Hepatocyte (in vitro differentiated cells): Measurements from ENCODE around the gene GPHN. TPM values are rescaled to one million over a fixed set of nuclear protein-coding genes. Genes with fewer than 3 reads are reported as not detected.

ENCODE experiments used
- DNase-seq: peaks from one replicate; pipeline ENCODE4 v3.0.0-alpha.2; 2016; ENCODE audit warnings: low spot score
- H2AFZ ChIP-seq: fragments of 200-600 bp; sonication (generic); 2 replicates; pipeline ENCODE4 v1.6.0; 2016; ENCODE audit warnings: antibody characterized with exemption, mild to moderate bottlenecking
- H3K27ac ChIP-seq: fragments of 200-600 bp; sonication (generic); 2 replicates; pipeline ENCODE4 v1.5.1; 2016; ENCODE audit warnings: mild to moderate bottlenecking
- H3K27me3 ChIP-seq: fragments of 200-600 bp; sonication (generic); 2 replicates; pipeline ENCODE4 v1.6.1; 2016
- H3K36me3 ChIP-seq: fragments of 200-600 bp; sonication (generic); replicated peaks from 2 replicates; pipeline ENCODE4 v1.5.1; 2016; ENCODE audit warnings: low read depth; ENCODE audit not compliant: insufficient read depth
- H3K4me1 ChIP-seq: fragments of 200-600 bp; sonication (generic); 2 replicates; pipeline ENCODE4 v1.5.1; 2016; ENCODE audit warnings: mild to moderate bottlenecking, moderate library complexity; ENCODE audit not compliant: insufficient read depth
- H3K4me2 ChIP-seq: fragments of 200-600 bp; sonication (generic); 2 replicates; pipeline ENCODE4 v1.6.0; 2016
- H3K4me3 ChIP-seq: fragments of 200-600 bp; sonication (generic); 2 replicates; pipeline ENCODE4 v1.5.1; 2016; ENCODE audit warnings: mild to moderate bottlenecking
- H3K79me2 ChIP-seq: fragments of 200-600 bp; sonication (generic); 2 replicates; pipeline ENCODE4 v1.6.0; 2017; ENCODE audit warnings: mild to moderate bottlenecking
- H3K9me2 ChIP-seq: fragments of 200-600 bp; sonication (generic); replicated peaks from 2 replicates; pipeline ENCODE4 v1.6.0; 2017; ENCODE audit warnings: mild to moderate bottlenecking; ENCODE audit not compliant: insufficient read depth
- H3K9me3 ChIP-seq: fragments of 200-600 bp; sonication (generic); 2 replicates; pipeline ENCODE4 v1.5.1; 2016; ENCODE audit warnings: low read depth, mild to moderate bottlenecking
- H4K20me1 ChIP-seq: fragments of 200-600 bp; sonication (generic); 2 replicates; pipeline ENCODE4 v1.6.0; 2016; ENCODE audit warnings: mild to moderate bottlenecking; ENCODE audit not compliant: insufficient read depth, poor library complexity, severe bottlenecking
- CTCF ChIP-seq: fragments of 200-600 bp; sonication (generic); IDR thresholded peaks from 2 replicates; pipeline ENCODE4 v1.5.1; 2016; ENCODE audit warnings: antibody characterized with exemption, mild to moderate bottlenecking; ENCODE audit not compliant: poor library complexity
- EZH2 ChIP-seq: fragments of 200-600 bp; sonication (generic); IDR thresholded peaks from 2 replicates; pipeline ENCODE4 v1.6.1; 2016; ENCODE audit warnings: antibody characterized with exemption, mild to moderate bottlenecking, borderline replicate concordance
- EZH2phosphoT487 ChIP-seq: fragments of 200-600 bp; sonication (generic); IDR thresholded peaks from one replicate; pipeline ENCODE4 v1.6.1; 2018; ENCODE audit warnings: antibody characterized with exemption, mild to moderate bottlenecking, low read depth, moderate library complexity; ENCODE audit not compliant: unreplicated experiment, severe bottlenecking
- WGBS: methylation state at CpG from one replicate; pipeline ENCODE4 v1.1.6; 2016; ENCODE audit warnings: low lambda C conversion rate; ENCODE audit errors: missing lambda C conversion rate; 5-methylcytosine and 5-hydroxymethylcytosine counted together
- polyA plus RNA-seq: library from polyadenylated mRNA; unstranded; fragments of >200 nt; fragmentation: Nextera tagmentation; extraction: Ambion mirVana; gene quantifications from 2 replicates; pipeline ENCODE4 v1.2.1, GENCODE V29; 2016
- total RNA-seq: library from RNA; depleted of rRNA; stranded (reverse); fragments of >200 nt; gene quantifications from 2 replicates; pipeline ENCODE4 v1.2.3, GENCODE V29; 2014

Gene GPHN
- total and polyA plus RNA-seq, 2 experiments from 2014 or later, result 9.3 to 10.7 TPM

- H3K4me2 ChIP-seq, result no peak overlapping the region
- no peak overlapping the region for H3K27ac ChIP-seq
- H2AFZ ChIP-seq, result no peak overlapping the region
- TF ChIP-seq EZH2, result no peak
- no peak for TF ChIP-seq EZH2phosphoT487
- no peak for TF ChIP-seq CTCF
- no peak for DNase-seq
- no peaks in the 10 kb centered on the region for H4K20me1 ChIP-seq
- no peaks in the 10 kb centered on the region for H3K9me3 ChIP-seq
- H3K36me3 ChIP-seq, result no peaks in the 10 kb centered on the region
- no peaks in the 10 kb centered on the region for H3K27me3 ChIP-seq
- H3K9me2 ChIP-seq, result no peaks in the 10 kb centered on the region
- WGBS, result 96% methylated on average over 3 of the region's 3 CpGs
- peaks cover 8% of the 10 kb centered on the region for H3K79me2 ChIP-seq
- H3K4me1 ChIP-seq, result no peaks in the 10 kb centered on the region
- H3K4me3 ChIP-seq, result no peak overlapping the region
Observed at GRCh38 chr14:66649498-66649897, 141.6 kb downstream of the GPHN start.

GRCh38 chr14:66650491-66650911 lies 142.6 kb downstream of the GPHN start:
- no peaks in the 10 kb centered on the region for H3K4me1 ChIP-seq
- peaks cover 3% of the 10 kb centered on the region for H3K79me2 ChIP-seq
- no peak overlapping the region for H3K27ac ChIP-seq
- H3K4me3 ChIP-seq, result no peak overlapping the region
- no peaks in the 10 kb centered on the region for H3K36me3 ChIP-seq
- no peak for DNase-seq
- no peaks in the 10 kb centered on the region for H3K27me3 ChIP-seq
- H4K20me1 ChIP-seq, result no peaks in the 10 kb centered on the region
- H3K4me2 ChIP-seq, result no peak overlapping the region
- H3K9me3 ChIP-seq, result no peaks in the 10 kb centered on the region
- no peaks in the 10 kb centered on the region for H3K9me2 ChIP-seq
- TF ChIP-seq EZH2 (no peak), EZH2phosphoT487 (no peak), CTCF (no peak)
- H2AFZ ChIP-seq, result no peak overlapping the region
- WGBS, result 82% methylated on average over 3 of the region's 3 CpGs

- Histone ChIP-seq H2AFZ (no peak overlapping the region), H3K9me3 (no peaks in the 10 kb centered on the region), H3K27me3 (no peaks in the 10 kb centered on the region), H3K4me1 (no peaks in the 10 kb centered on the region), H3K4me2 (no peak overlapping the region), H3K9me2 (no peaks in the 10 kb centered on the region), H3K36me3 (no peaks in the 10 kb centered on the region), H3K79me2 (peaks cover 3% of the 10 kb centered on the region), H3K4me3 (no peak overlapping the region), H4K20me1 (no peaks in the 10 kb centered on the region), H3K27ac (no peak overlapping the region)
- TF ChIP-seq EZH2 (no peak), CTCF (no peak)
- DNase-seq, result no peak
- 83% methylated on average over 5 of the region's 5 CpGs for WGBS
Observed at GRCh38 chr14:66651536-66652220, 143.7 kb downstream of the GPHN start.
